ENCODE data around the gene ADCY2.

The ADCY2 gene

DNA sequence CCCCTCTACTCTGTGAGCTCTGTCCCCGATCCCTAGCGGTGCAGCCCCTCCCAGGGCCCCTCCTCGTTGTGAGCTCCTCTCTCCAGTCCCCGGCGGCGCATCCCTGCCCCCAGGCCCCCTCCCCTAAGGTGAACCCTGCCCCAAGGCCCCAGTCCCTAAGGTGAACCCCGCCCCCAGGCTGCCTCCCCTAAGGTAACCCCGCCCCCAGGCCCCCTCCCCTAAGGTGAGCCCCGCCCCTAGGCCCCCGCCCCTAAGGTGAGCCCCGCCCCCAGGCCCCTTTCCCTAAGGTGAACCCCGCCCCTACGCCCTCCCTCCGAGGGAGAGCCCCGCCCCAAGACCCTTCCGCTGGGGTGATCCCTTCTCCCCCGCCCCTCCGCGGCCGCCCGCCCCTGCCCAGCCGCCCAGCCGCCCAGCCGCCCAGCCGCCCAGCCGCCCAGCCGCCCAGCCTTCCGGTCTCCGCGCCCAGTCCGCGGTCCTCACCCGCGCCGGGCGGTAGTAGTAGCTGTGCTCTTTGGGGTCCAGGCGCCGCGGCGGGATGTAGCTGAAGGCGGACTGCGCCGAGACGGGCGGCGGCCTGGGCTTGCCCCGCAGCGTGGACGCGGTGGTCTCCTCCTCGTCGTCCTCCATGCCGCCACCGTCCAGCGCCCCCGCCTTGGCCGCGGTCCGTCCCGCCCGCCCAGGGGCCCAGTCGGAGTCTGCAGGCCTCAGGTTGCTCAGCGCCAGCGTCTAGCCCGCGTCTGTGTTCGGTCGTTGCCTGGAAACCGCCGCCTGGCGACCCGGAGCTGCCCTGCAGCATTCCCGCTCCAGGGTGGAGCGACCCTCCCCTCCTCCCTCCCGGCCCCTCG is 454.7 kb downstream of the ADCY2 start, which contains the start of gene CFAP90:
Gene CFAP90, minus strand, starts transcription at position 739 of the 845 bp plus-strand sequence. Its CDS starts 112 bp downstream, at position 627.
- DNase-seq = no peak

- DNase-seq = no peak
Measured at GRCh38 chr5:7851240-7851592, 455.3 kb downstream of the ADCY2 start.

DNA sequence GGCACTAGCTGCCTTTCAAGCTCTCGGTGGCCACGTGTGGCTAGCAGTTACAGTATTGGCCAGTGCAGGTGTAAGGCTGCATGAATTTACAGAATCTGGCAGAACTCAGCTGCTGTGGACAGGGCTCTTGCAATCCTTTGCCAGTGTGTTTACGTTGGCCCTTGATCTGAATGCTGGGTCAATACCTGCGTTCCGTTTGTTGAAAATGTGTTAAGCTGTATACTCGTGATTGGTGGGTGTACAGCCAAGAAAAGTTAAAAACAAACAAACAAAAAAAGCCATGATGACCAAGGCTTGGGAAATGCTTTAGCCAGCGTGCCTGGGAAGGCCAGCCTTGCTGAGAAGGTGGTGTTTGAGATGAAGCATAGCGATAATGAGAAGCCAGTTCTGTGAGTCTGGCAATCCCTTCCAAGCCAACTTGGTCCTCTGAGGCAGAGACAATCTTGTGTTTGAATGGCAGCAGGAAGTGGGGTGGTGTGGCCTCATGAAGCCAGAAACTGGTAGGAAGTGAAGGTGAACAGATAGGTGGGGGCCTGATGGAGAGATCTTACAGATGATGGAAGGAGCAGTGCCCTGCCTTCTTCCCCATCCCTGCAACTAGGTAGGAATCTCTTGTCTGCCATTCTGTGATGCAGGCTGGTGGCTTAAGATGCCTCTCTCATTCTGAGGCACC is 455.8 kb downstream of the ADCY2 start:
- no peak for DNase-seq

- no peak for DNase-seq
Measured at GRCh38 chr5:7852542-7852941, 456.6 kb downstream of the ADCY2 start.

- DNase-seq = no peak
Measured at GRCh38 chr5:7852988-7853387, 457.1 kb downstream of the ADCY2 start.

- DNase-seq = no peak
Measured at GRCh38 chr5:7855611-7856010, 459.7 kb downstream of the ADCY2 start.

DNA sequence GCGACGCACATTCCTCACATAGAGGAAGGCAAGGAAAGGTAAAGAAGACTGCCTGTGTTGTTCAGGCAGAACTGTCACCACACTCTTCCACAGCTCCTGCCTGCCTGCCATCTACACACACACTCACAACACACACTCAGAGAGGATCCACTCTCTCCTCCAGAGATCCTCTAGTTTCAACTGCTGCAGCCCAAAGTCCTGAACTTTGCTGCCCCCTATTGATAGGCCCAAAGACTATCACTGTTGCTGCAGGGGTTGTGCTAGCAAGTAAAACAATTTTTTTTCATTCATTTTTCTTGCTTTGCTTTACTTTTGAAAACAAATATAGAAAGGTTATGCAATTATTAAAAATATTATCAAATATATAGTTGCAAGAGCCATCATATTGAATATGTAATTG is 460.9 kb downstream of the ADCY2 start:
- DNase-seq = peak; percentile 66

DNA sequence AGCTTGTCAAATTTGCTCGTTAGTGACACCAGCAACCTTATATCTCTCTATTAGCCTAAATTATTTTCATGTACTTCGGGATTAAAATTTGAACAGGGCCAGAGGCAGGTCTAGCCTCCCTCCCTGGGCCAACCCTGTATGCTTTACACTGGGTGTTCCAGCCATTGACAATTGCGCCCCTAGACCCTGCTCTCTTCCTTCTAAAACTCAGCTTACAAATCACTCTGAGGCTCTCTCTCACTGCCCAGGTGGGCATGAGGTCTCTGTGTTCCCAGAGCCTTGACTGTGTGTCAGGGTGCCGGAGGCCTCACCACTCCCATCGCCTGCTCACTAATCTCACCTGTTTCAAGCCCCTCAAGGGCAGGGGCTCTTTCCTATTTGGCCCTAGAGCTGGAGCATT is 461.4 kb downstream of the ADCY2 start:
- no peak for DNase-seq

DNA sequence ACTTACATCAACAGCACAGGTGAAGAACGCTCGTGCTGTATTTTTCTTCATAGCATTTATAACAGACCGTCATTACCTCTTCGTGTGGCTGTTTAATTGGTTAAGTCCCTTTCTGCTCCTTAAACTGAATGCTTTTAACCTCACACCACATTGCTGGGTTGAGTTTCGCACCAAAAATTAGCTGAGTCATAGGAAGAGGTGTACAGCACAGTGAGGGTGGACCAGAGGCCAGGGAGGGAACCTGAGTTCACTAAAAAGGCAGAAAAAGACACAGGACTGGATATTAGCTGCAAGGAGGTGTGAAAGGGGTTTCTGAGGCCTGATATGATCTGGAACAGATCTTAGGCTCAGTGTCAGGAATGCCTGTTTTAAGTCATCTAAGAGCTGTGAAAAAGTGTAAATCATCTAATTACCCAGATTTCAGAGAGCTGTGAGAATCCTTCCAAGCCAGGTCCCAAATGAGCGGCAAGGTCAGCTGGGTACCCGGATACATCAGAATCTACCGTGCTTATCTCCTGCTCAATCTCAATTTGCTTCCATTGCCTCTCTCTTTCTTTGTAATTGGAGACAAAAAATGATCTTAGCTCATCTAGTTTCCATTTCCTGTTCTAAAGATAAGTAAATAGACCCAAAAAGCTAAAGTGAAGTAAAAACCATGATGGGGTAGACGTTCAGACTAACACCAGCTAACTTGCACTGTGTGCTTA is 462.1 kb downstream of the ADCY2 start:
- DNase-seq = no peak

DNA sequence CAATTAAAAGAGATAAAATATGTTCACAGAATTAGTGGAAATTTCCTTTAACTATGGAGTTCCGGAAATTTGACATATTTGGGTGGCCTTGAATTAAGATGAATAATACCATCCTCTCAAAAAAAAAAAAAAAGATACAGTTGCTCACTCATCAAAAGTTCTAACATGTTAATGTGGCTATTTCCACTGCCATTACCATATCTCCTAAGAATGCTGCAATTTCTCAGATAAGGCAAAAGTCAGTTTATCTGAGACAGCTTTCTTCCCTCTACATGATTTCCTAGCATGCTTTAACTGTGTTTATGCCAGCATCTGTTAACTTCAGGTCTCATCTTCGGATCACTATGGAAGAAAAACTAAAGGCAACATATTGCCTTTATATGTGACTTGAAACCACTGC is 470.3 kb downstream of the ADCY2 start:
- DNase-seq = no peak

GRCh38 chr5:7867260-7867659 is 471.3 kb downstream of the ADCY2 start:
- no peak for DNase-seq

GRCh38 chr5:7868427-7868772 is 472.5 kb downstream of the ADCY2 start:
- no peak for DNase-seq

DNA sequence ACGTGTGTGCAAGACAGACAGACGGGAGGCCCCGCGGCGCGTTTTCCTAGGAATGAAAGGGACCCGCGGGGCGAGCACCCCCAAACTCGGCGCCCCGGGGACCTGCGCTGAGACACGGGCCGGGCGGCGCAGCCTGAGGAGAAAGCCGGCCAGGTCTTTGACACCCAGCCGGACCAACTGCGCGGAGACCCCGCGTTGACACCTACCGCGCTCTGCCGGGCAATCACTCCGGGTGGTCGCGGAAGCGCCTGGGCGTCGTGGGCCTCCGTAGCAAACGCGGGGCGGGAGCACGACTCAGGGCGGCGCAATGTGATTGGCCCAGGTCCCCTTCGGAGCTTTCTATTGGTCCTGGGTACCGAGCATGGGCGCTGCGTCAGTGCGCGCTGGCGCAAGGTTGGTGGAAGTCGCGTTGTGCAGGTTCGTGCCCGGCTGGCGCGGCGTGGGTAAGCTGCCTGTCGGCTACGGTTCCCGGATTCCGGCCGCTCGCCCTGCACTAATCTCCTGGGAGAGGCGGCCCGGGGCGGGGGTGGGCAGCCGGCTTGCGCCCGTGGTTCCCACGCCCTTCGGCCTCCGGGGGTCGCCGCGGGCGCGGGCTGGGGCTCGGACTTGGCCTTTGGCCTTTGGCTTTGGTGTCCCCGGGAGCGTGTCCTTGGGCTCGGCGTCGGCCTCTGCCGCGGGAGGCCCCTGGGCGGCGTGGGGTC is 473.0 kb downstream of the ADCY2 start, which contains the start of the genes FASTKD3 and MTRR:
Gene FASTKD3, minus strand, starts transcription at position 259 of the 701 bp plus-strand sequence. CDS start 948 bp downstream, outside the sequence.
Gene MTRR, plus strand, starts transcription at position 376 of the 701 bp plus-strand sequence. CDS start 1,647 bp downstream, outside the sequence.
- DNase-seq = peak; percentile 82

DNA sequence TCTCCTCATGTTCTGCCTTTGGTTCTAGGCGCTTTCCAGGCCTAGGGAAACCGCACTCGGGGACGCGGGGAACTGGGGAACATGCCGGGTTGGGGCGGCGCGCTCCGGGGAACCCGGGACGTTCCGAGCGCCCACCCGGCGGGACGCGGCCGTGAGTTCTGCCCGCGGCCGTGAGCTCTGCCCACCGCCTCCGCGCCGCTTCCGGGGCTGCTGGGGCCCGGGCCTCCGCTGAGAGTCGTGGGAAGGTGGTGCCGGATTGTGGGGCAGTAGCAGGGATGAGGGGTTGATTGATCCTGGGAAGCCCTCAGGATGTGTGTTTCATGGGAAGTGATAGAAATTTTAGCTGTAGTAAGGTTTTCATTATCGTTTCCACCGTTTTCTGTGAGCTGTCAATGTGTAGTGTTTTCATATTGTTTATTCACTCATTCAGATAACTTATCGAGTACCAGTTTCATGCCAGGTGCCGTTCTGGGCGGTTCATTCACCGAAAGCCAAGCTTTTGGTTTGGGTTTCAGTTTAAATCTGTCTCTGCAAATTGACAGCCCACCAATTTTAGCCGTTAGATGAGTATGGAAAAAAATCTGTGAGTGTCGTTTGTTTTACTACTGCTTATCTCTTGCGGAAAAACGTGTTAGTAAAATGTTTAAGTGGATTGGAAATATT is 473.7 kb downstream of the ADCY2 start:
- DNase-seq = no peak

DNA sequence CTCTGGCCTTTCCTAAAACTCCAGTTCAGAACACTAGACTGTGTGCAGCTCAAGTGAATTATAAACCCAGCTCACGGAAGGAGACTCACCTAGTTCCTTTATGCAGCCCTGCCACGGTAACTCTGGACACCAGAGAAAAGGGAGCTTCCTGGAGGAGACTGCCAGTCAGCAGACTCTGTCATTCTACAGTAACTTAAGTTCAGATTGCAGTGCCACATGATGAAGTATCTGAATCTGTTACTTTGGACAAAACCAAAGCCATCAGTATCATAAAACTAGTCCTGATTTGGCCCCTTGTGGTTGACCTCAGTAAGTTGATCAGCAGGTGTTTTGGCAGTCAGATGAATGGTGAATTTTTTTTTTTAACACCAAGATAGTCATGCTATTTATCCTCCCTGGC is 475.7 kb downstream of the ADCY2 start:
- DNase-seq = no peak

- no peak for DNase-seq
Measured at GRCh38 chr5:7872517-7873130, 476.7 kb downstream of the ADCY2 start.

GRCh38 chr5:7873216-7873615 is 477.3 kb downstream of the ADCY2 start:
- no peak for DNase-seq

DNA sequence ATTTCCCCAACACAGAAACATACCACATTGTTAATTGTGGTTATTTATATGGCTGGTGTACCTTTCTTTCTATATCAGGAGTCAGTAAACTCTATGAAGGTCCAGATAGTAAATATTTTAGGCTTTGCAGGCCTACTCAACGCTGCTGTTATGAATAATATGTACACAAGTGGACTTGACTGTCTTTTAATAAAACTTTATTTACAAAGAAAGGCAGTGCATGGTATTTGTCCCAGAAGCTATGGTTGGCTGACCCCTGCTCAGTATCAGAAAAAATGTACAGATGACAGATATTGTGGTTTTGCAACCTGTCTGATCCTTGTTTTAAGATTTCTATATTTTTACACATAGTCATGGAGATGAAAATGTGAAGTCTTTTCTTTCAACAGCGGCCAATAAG is 478.7 kb downstream of the ADCY2 start:
- DNase-seq = no peak

DNA sequence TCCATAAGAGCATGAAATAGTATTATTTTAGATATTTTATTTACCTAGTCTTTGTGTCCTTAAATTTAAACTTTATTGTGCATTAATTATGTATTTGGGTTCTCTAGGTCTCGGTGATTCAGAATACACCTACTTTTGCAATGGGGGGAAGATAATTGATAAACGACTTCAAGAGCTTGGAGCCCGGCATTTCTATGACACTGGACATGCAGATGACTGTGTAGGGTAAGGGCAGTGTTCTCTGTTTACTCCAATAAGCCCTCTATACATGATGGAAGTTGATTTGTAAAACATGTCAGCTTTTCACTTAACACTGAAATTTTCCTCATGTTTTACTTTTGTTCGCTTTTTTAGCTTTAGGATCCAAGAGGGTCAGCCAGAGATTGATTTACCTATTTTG is 479.2 kb downstream of the ADCY2 start:
- DNase-seq = no peak

- DNase-seq = no peak
Measured at GRCh38 chr5:7876867-7877266, 480.9 kb downstream of the ADCY2 start.

DNA sequence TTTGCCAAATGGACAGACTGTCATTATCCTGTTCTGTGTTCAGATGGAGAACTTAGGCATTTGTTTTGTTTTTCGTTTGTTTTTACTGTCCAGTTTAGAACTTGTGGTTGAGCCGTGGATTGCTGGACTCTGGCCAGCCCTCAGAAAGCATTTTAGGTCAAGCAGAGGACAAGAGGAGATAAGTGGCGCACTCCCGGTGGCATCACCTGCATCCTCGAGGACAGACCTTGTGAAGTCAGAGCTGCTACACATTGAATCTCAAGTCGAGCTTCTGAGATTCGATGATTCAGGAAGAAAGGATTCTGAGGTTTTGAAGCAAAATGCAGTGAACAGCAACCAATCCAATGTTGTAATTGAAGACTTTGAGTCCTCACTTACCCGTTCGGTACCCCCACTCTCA is 481.9 kb downstream of the ADCY2 start:
- no peak for DNase-seq

DNA sequence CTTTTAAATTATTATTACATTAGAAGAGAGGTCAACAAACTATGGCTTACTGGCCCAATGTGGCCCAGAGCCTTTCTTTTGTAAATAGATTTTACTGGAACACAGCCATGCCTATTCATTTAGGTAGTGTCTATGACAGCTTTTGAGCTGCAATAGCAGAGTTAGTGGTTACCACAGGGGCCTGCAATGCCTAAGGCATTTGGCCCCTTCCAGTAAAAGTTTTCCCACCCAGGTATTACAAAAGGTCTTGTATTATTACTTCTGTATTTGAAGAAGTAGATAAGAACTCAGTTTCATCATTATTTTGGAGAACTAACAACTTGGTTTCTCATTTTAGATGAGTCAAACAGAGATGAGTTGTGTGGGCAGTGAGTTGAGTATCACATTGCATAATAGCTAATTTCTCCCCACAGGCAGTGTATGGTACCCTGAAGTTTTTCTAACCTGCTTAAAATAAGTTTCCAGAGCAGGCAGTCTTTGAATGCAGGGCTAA is 482.5 kb downstream of the ADCY2 start:
- no peak for DNase-seq

Measured in SHP77 treated with DMSO at 0.1 percent for 48 hours (cell line).